GM12872 (cell line): ENCODE measurements around the gene PPP1R13L.

Source experiments
- CTCF ChIP-seq: IDR thresholded peaks from 3 replicates; pipeline ENCODE4 v1.5.1; 2011; ENCODE audit warnings: low read depth, mild to moderate bottlenecking, low read length, moderate library complexity; ENCODE audit not compliant: insufficient read depth

The PPP1R13L gene

GRCh38 chr19:45349126-45349415 is 55.8 kb downstream of the PPP1R13L start:
- TF ChIP-seq CTCF = no peak

GRCh38 chr19:45348367-45349125 is 56.3 kb downstream of the PPP1R13L start:
- no peak for TF ChIP-seq CTCF

- no peak for TF ChIP-seq CTCF
These were observed 57.1 kb downstream of the PPP1R13L start for GRCh38 chr19:45347570-45348366.

GRCh38 chr19:45346449-45346848 is 58.4 kb downstream of the PPP1R13L start:
- TF ChIP-seq CTCF = no peak

GRCh38 chr19:45345506-45345860 is 59.4 kb downstream of the PPP1R13L start:
- TF ChIP-seq CTCF = no peak

GRCh38 chr19:45344621-45345505 is 60.0 kb downstream of the PPP1R13L start:
- TF ChIP-seq CTCF = no peak

GRCh38 chr19:45342911-45343310 is 62.0 kb downstream of the PPP1R13L start:
- TF ChIP-seq CTCF = no peak
